D341Med (cell line): ENCODE measurements around the gene EGFL7.

Experiments used
- DNase-seq: peaks from one replicate; pipeline ENCODE4 v3.0.0; 2012; ENCODE audit warnings: low spot score

EGFL7 gene

GRCh38 chr9:136685790-136686533, 23.2 kb downstream of the EGFL7 start:
- DNase-seq, result no peak

- DNase-seq, result no peak
Observed at GRCh38 chr9:136686534-136686793, 23.7 kb downstream of the EGFL7 start.

- DNase-seq, result peak; percentile 94
Observed at GRCh38 chr9:136686794-136687711, 24.3 kb downstream of the EGFL7 start, which contains the start of gene AGPAT2. Gene AGPAT2, minus strand, starts transcription at chr9:136687457. Its CDS starts 100 bp downstream, at chr9:136687357.

- no peak for DNase-seq
Observed at GRCh38 chr9:136687721-136688223, 25.1 kb downstream of the EGFL7 start.

- no peak for DNase-seq
Observed at GRCh38 chr9:136688274-136689107, 25.8 kb downstream of the EGFL7 start.

GRCh38 chr9:136689108-136689460, 26.4 kb downstream of the EGFL7 start:
- no peak for DNase-seq

GRCh38 chr9:136690104-136690805, 27.5 kb downstream of the EGFL7 start:
- DNase-seq, result no peak

GRCh38 chr9:136690806-136691261, 28.1 kb downstream of the EGFL7 start:
- DNase-seq, result no peak

- no peak for DNase-seq
Observed at GRCh38 chr9:136691316-136692184, 28.8 kb downstream of the EGFL7 start.

GRCh38 chr9:136692185-136693134, 29.7 kb downstream of the EGFL7 start:
- no peak for DNase-seq

GRCh38 chr9:136693135-136693489, 30.4 kb downstream of the EGFL7 start:
- no peak for DNase-seq

- no peak for DNase-seq
Observed at GRCh38 chr9:136693490-136694162, 30.9 kb downstream of the EGFL7 start.

GRCh38 chr9:136694163-136694871, 31.6 kb downstream of the EGFL7 start:
- DNase-seq, result peak; percentile 85

GRCh38 chr9:136694872-136695247, 32.1 kb downstream of the EGFL7 start:
- DNase-seq, result no peak

- no peak for DNase-seq
Observed at GRCh38 chr9:136695435-136695895, 32.7 kb downstream of the EGFL7 start.

GRCh38 chr9:136695955-136696354, 33.2 kb downstream of the EGFL7 start:
- DNase-seq, result no peak

GRCh38 chr9:136696502-136696901, 33.8 kb downstream of the EGFL7 start:
- no peak for DNase-seq

- no peak for DNase-seq
Observed at GRCh38 chr9:136697146-136697820, 34.6 kb downstream of the EGFL7 start.
